GM19025 (cell line): Measurements from ENCODE around the gene FHIP1A.

ENCODE experiments used
- ATAC-seq: cut with Tn5 transposase; IDR thresholded peaks from one replicate; pipeline ENCODE4 v1.9.1; 2021; ENCODE audit warnings: mild to moderate bottlenecking, low read depth, moderate library complexity; ENCODE audit not compliant: unreplicated experiment

Gene FHIP1A

DNA sequence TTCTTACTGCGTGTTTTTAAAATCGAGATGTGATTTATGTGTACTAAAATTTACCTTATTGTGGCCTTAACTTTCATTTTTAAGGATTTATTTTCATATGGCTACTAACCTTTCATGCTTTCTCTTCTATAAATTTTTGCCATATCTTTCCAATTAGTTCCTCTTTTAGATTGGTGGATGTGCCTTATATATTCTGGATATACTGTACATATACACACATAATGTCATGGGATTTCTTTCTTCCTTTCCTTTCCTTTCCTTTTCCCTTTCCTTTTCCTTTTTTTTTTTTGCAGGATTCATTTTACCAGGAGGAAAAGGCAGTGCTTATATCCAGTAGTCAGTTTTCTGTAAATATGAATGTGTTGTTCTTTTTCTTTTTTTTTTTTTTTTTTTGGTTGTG, 37.2 kb downstream of the FHIP1A start:
- no peak for ATAC-seq

DNA sequence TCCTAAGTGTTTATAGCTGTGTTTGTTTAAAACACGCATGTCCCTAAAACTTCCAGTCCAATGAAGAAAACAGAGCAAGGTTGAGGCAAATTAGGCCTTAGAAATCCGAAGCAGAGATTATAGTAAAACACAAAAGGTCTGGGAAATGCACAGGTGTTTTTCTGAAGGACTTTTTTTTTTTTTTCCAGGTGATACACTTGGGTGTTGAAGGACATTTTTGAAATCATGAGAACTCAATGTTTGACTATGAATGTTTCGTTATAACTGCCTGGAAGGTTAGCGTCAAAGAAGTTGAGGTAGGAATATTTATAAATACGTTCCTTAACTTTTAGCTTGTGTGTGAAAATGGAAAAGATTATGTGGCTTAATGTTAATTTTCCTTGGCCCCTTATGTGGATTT, 45.5 kb downstream of the FHIP1A start:
- no peak for ATAC-seq

DNA sequence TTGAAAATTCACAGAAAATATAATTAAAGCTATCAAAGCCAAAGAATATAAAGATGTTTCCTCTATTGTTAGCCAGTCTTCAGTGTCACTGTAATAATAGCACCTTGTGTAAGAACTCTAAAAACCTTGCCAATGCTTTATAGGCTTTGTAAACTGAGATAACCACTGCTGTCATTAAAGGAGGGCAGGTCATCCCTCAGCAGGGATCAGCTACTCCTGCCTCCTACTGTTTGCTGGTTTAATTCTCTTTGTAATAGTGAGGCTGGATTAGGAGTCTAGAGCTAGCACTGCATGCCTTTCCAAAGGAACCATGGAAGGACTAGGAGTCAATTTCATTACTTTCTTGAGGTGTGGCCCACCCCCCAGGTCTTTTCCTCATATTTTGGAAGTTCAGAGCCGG, 46.2 kb downstream of the FHIP1A start:
- ATAC-seq, result no peak

DNA sequence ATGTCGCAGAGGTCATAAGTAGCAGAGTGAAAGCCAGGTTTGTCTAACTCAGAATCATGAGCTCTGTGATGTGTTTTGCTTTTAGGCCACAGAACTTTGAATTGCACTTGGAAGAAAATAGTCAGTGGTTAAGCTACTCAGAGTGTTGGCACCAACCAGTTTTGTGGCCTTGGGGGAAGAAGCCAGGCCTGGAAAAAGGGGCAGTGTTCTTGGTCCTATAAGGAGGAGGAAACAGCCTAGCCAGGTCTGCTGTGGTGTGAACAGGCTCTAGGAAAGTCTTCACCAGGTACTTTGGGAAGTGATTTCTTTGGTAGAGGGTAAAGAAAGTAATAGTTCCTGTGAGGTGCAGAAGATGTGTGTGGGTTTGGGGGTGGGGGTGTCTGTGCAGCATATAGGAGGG, 49.2 kb downstream of the FHIP1A start:
- no peak for ATAC-seq
